Choroid plexus epithelial cell (primary cell): ENCODE results near the gene IL15RA.

Experiments
- DNase-seq: peaks from one replicate; pipeline ENCODE4 v3.0.0-alpha.2; 2010; ENCODE audit warnings: low read depth
- H3K4me3 ChIP-seq: 2 replicates; pipeline ENCODE4 v1.5.1; 2011; ENCODE audit warnings: low read depth, mild to moderate bottlenecking, control low read depth, low read length, moderate library complexity
- CTCF ChIP-seq: conservative IDR thresholded peaks from 2 replicates; pipeline ENCODE4 v1.5.1; 2011; ENCODE audit warnings: low read depth, mild to moderate bottlenecking, control low read depth, inconsistent platforms, low read length, moderate library complexity

The IL15RA gene

DNA sequence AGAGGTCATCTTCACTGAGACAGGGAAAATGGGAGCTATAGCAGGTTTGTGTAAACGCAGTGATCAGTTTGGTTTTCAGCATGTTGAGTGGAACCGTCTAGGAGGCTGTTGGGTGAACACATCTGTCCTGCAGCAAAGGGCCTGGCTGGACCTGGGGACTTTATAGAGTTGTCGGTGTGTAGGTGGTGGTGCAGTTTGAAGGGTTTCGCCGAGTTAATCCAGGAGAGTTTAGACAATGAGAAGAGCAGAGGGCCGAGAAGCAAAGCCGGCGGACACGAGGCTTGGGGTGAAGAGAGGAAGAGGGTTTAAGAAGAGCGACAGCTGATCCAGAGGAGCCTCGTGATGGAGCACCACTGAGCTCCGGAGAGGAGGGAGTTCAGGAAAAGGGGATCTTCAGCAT is 39.1 kb downstream of the IL15RA start:
- DNase-seq = no peak
- TF ChIP-seq CTCF = no peak
- H3K4me3 ChIP-seq = no peak overlapping the region

- H3K4me3 ChIP-seq = no peak overlapping the region
- TF ChIP-seq CTCF = no peak
- no peak for DNase-seq
These were observed 40.3 kb downstream of the IL15RA start for GRCh38 chr10:5937016-5937415.

DNA sequence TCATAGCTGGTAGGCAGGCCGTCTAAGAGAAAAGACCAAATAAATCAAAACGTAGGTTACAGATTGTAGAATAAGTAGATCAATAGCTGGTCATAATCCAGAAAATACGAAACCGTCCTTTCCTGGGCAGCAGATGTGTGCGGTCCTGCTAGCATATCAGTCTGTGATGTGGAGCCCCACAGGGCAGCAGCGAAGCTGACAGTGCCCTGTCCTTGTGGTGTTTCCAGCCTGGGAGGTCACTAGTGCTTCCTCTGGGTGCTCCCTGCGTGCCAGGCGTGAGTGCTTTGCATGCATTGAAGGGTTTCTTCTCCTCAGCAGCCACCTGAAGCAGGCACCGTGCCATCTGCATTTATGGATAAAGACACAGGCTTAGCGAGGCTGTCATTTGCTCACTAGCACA is 41.7 kb downstream of the IL15RA start:
- TF ChIP-seq CTCF = no peak
- DNase-seq = no peak
- no peak overlapping the region for H3K4me3 ChIP-seq

GRCh38 chr10:5933909-5934546 is 43.3 kb downstream of the IL15RA start:
- no peak for TF ChIP-seq CTCF
- no peak overlapping the region for H3K4me3 ChIP-seq
- no peak for DNase-seq

GRCh38 chr10:5932345-5932744 is 45.0 kb downstream of the IL15RA start:
- no peak for TF ChIP-seq CTCF
- DNase-seq = no peak
- H3K4me3 ChIP-seq = no peak overlapping the region

DNA sequence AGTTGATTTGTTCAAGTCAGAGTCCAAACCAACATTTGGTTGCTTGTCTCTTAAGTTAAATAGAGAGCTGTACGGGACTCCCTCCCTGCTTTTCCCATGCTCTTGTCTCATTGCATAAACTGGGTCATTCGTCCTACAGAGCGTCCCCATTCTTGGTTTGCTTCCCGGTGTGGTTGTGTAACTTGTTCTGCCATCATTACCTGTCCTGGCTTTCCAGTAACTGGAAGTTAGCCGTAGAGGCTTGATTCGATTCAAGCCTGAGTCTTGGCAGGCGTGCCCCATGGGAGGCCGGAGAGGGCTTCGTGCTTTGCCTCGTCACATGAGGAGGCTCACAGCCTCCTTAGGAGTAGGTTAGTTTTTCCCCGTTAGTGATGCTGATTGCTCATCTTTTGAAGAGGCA is 47.1 kb downstream of the IL15RA start:
- no peak overlapping the region for H3K4me3 ChIP-seq
- TF ChIP-seq CTCF = no peak
- DNase-seq = no peak

DNA sequence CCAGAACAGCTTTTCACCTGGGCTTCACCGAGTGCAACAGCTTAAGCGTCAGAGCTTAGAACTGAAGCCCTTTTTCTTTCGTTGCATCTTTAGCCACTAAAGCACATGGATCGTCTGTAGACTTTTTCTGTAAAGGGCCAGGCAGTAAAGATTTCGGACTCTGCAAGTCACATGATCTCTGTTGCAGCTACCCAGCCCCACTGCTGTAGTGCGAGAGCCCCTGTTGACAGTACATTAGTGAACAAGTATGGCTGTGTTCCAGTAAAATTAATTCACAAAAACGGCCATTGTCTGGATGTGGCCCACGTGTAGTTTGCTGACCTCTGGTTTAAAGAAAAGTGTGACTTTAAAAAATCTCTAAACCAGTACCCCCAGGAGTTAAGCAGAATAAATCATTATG is 47.9 kb downstream of the IL15RA start:
- no peak overlapping the region for H3K4me3 ChIP-seq
- DNase-seq = no peak
- TF ChIP-seq CTCF = no peak
